Left lung (tissue), 10 donors: ENCODE results near the gene GALC. TPM values are rescaled to one million over a fixed set of nuclear protein-coding genes. Genes with fewer than 3 reads are reported as not detected.

Source experiments
- ATAC-seq: fragments of 200-7000 bp; cut with Tn5 transposase; one replicate; pipeline ENCODE4 v1.9.1; 2020; ENCODE audit warnings: moderate library complexity
- DNase-seq, 4 donors: peaks; one replicate each; pipeline ENCODE4 v3.0.0-alpha.2; 2013 to 2020
- H3K27ac ChIP-seq, 2 donors: fragments of 200-600 bp; sonication (generic) in 1 of 2; one replicate each; pipeline versions ENCODE4 v1.5.0 to v1.8.0; 2020 to 2021
- H3K27me3 ChIP-seq, 2 donors: fragments of 200-600 bp; sonication (generic) in 1 of 2; one replicate each; pipeline versions ENCODE4 v1.5.0 to v1.8.0; 2020 to 2021
- H3K36me3 ChIP-seq, 2 donors: fragments of 200-600 bp; sonication (generic) in 1 of 2; one replicate each; pipeline versions ENCODE4 v1.5.0 to v1.8.0; 2020 to 2021
- H3K4me1 ChIP-seq, 2 donors: fragments of 200-600 bp; one replicate each; pipeline ENCODE4 v1.8.0; 2021
- H3K4me3 ChIP-seq, 2 donors: fragments of 200-600 bp; sonication (generic) in 1 of 2; one replicate each; pipeline versions ENCODE4 v1.5.0 to v1.8.0; 2020 to 2021; ENCODE audit warnings: mild to moderate bottlenecking in 1 of 2
- H3K9me3 ChIP-seq, 2 donors: fragments of 200-600 bp; sonication (generic) in 1 of 2; one replicate each; pipeline versions ENCODE4 v1.5.0 to v1.8.0; 2020 to 2021
- intact Hi-C, 2 donors: fragments of 100-400 bp; cut with DNase I; formaldehyde crosslinking; loops; one replicate each; pipeline versions ENCODE4 v1.11.2 to v1.14.2; 2022
- polyA plus RNA-seq, 6 donors: library from polyadenylated mRNA; unstranded; fragments of 120-200 nt; gene quantifications; one replicate each; pipeline ENCODE4 v1.2.1, GENCODE V29; 2013; ENCODE audit not compliant: insufficient read length in 6 of 6
- total RNA-seq, 2 donors: library from RNA; stranded (reverse); fragmentation: NEBNext Ultra II Directional; extraction: Animal tissue kit (Norgen Biotek cat#: 25700); gene quantifications; one replicate each; pipeline ENCODE4 v1.2.1, GENCODE V29; 2021
- TF ChIP-seq, protein P1 (sequence below), 2 donors: fragments of 200-600 bp; sonication (generic) in 1 of 2; IDR thresholded peaks; one replicate each; pipeline versions ENCODE4 v1.5.0 to v1.8.0; 2021; ENCODE audit warnings: antibody characterized with exemption in 2 of 2
- donor health status: DM: no; HTN: yes; CAD: no.
- donor health status: DM: no; HTN: no; CAD: no.

Gene GALC
- total and polyA plus RNA-seq, 8 donors = 29.3 to 48.3 (median 33.2) TPM

DNA sequence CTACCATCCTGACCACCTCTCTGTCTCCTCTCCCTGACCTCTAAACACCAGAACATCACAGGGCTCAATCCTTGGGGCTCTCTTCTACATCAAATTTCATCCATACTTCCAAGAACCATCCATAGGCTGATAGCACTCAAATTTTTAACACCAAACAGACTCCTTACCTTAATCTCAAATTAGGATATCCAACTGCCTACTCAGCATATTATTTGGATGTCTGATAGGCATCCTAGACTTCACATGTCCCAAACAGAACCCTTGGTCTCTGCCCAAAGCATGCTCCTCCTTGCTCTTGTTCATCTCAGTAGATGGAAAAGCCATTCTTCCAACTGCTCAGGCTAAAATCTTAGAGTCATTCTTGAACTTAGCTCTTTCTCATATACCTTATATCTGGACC lies 91.3 kb downstream of the GALC start:
- no peaks in the 10 kb centered on the region for H3K4me1 ChIP-seq
- H3K27ac ChIP-seq = no peak overlapping the region
- TF ChIP-seq, protein P1, sequence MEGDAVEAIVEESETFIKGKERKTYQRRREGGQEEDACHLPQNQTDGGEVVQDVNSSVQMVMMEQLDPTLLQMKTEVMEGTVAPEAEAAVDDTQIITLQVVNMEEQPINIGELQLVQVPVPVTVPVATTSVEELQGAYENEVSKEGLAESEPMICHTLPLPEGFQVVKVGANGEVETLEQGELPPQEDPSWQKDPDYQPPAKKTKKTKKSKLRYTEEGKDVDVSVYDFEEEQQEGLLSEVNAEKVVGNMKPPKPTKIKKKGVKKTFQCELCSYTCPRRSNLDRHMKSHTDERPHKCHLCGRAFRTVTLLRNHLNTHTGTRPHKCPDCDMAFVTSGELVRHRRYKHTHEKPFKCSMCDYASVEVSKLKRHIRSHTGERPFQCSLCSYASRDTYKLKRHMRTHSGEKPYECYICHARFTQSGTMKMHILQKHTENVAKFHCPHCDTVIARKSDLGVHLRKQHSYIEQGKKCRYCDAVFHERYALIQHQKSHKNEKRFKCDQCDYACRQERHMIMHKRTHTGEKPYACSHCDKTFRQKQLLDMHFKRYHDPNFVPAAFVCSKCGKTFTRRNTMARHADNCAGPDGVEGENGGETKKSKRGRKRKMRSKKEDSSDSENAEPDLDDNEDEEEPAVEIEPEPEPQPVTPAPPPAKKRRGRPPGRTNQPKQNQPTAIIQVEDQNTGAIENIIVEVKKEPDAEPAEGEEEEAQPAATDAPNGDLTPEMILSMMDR (IDR thresholded peaks at IDR 0.05) = no peak
- intact Hi-C loops = no loop called here
- no peaks in the 10 kb centered on the region for H3K9me3 ChIP-seq
- peaks cover 0 to 40% of the 10 kb centered on the region in 2 donors for H3K27me3 ChIP-seq
- no peaks in the 10 kb centered on the region for H3K36me3 ChIP-seq
- H3K4me3 ChIP-seq = no peak overlapping the region
- ATAC-seq = no peak
- DNase-seq = no peak

DNA sequence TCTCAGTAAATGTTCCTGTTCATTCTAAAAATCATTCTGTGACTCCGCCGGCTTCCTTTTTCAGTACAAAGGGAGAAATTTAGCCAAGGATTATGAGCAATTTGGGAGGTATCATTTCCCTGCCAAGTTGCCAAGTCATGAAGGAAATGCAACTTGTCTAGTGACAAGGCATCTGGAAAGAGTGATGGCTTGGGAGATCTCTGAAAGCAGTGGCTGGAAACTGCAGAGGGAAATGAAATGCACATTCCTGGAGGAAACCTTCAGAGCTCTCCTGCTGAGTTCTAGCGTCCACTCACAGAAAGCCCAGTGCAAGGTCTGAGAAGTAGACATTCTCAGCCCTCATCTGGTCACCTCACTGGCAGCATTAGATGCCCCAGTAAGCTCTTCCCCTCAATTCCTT lies 91.7 kb downstream of the GALC start:
- DNase-seq (no peak), ATAC-seq (no peak)
- no peaks in the 10 kb centered on the region for H3K36me3 ChIP-seq
- no peaks in the 10 kb centered on the region for H3K9me3 ChIP-seq
- no peak overlapping the region for H3K27ac ChIP-seq
- no peak overlapping the region for H3K4me3 ChIP-seq
- TF ChIP-seq, protein P1 (IDR thresholded peaks at IDR 0.05) = no peak
- H3K4me1 ChIP-seq = no peaks in the 10 kb centered on the region
- H3K27me3 ChIP-seq = peaks cover 0 to 41% of the 10 kb centered on the region in 2 donors
- intact Hi-C loops = no loop called here

DNA sequence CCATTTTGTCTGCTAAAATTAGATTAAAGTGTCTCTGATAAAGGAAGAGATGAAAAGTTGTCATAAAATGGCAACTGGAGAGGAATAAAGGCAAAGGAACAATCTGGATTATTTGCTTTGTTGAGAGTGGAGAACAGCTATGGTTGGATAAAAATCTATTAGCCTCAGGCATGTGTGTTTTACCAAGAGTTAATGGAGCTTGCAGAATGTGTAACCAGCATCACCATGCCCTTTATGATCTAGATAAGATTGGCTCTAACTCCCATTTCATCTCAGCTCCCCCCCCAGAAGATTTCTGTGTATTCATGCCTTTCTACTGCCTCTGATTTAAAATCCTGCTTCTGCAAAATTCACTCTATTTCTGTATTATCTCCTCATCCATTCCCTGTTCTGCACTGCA lies 93.8 kb downstream of the GALC start:
- DNase-seq = no peak
- intact Hi-C loops = no loop called here
- no peak overlapping the region for H3K4me3 ChIP-seq
- H3K27ac ChIP-seq = no peak overlapping the region
- H3K4me1 ChIP-seq = no peaks in the 10 kb centered on the region
- H3K9me3 ChIP-seq = no peaks in the 10 kb centered on the region
- H3K36me3 ChIP-seq = no peaks in the 10 kb centered on the region
- TF ChIP-seq, protein P1 (IDR thresholded peaks at IDR 0.05) = no peak
- ATAC-seq = no peak
- peaks cover 0 to 41% of the 10 kb centered on the region in 2 donors for H3K27me3 ChIP-seq

DNA sequence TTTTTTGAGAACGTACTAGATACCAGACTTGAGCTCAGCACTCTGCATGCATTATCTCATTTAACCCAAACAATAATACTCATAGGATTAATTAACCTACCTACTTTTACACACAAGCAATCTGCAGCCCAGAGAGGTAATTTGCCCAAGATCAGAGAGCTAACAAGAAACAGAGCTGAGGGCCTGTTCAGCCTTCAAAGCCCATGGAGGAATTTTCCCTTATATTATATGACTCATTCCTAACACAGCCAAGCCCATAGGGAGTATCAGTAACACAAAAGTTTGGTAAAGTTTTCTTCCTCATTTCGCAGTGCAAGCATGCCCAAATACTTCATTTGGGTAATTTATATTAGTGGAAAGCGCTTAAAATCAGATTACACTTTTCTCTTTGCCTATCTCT lies 94.7 kb downstream of the GALC start:
- H3K27ac ChIP-seq = no peak overlapping the region
- intact Hi-C loops = no loop called here

DNA sequence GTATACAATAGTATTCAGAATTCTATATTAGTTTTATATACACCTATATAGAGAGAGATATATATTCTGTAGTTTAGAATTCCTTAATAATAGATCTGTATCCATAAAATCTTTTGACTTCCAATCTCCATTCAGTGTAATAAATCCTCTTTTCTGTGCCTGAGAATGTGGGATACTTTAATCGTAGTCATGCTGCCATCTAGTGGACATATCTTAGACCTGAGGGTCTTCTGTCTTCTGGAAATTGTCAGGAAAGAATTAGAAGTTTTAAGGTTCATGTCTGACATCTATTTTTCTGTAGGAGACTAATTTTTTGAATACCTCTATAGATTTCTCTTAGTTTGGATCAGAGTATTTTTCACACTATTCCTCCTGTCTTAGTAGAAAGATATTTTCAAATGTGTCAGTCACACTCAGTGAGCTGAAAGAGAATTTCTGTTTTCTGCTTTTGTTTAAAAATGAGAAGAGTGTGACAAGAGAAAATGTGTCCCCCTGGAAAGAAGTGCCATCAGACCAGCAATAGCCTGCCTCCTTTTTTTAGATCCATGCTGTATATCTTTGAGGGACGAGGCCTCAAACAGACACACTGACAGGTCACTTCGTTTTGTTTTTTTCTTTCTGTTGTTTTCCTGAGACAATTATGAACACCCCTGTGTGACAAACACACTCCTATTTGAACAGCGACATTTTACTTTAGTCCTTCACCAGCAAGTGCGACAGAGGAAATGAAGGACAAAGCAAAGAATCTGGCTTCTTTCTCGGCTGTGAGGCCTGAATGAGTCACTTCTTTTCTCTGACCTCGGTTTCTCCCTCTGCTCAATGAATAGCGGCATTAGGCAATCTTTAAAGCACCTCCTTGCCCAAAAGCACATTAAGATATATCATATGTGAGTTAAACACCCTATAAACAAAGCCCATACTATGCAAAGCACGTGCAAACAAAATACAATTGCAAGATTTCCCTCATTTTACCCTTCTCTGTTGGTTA lies 96.3 kb downstream of the GALC start:
- intact Hi-C loops = no loop called here

More for the DNA sequence above, 94.7 kb downstream of the GALC start:
- no peak for DNase-seq
- Histone ChIP-seq H3K9me3 (no peaks in the 10 kb centered on the region), H3K36me3 (no peaks in the 10 kb centered on the region), H3K4me3 (no peak overlapping the region), H3K4me1 (no peaks in the 10 kb centered on the region), H3K27me3 (peaks cover 0 to 41% of the 10 kb centered on the region in 2 donors)
- ATAC-seq = no peak
- TF ChIP-seq, protein P1 (IDR thresholded peaks at IDR 0.05) = no peak

More for the DNA sequence above, 96.3 kb downstream of the GALC start:
- peak; percentile 65 for ATAC-seq
- Histone ChIP-seq H3K4me1 (no peaks in the 10 kb centered on the region), H3K27me3 (peaks cover 0 to 40% of the 10 kb centered on the region in 2 donors), H3K36me3 (no peaks in the 10 kb centered on the region), H3K27ac (no peak overlapping the region), H3K9me3 (no peaks in the 10 kb centered on the region), H3K4me3 (no peak overlapping the region)
- peak in 2 of 4 donors; percentile 53 to 63 for DNase-seq
- TF ChIP-seq, protein P1 (IDR thresholded peaks at IDR 0.05) = peak; percentile 57 to 71
